Measurements from ENCODE around the gene PARD3B.

PARD3B gene

DNA sequence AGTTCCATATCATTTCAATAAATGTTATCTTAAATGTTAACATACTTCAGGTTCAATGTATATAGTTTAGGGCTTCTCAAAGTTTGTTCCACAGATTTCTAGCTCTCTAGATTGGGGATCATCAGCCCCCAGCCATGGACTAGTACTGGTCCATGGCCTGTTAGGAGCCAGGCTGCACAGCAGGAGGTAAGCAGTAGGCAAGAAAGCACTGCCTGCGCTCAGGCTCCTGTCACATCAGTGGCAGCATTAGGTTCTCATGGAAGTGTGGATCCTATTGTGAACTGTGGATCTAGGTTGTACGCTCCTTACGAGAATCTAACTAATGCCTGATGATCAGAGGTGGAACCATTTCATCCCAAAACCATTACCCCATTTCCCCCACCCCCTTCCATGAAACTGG is 531.1 kb downstream of the PARD3B start:
- H3K4me3 ChIP-seq (ENCODE audit: low read depth, low read length): no peak overlapping the region
- TF ChIP-seq, protein P1, sequence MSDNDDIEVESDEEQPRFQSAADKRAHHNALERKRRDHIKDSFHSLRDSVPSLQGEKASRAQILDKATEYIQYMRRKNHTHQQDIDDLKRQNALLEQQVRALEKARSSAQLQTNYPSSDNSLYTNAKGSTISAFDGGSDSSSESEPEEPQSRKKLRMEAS (IDR thresholded peaks at IDR 0.05; ENCODE audit: low read depth, low read length): no peak
- TF ChIP-seq MYC (IDR thresholded peaks at IDR 0.05; ENCODE audit: low read depth, low read length) (no peak), POLR2A (IDR thresholded peaks at IDR 0.05; ENCODE audit: extremely low read depth, insufficient read length) (no peak)
- TF ChIP-seq, protein P2, sequence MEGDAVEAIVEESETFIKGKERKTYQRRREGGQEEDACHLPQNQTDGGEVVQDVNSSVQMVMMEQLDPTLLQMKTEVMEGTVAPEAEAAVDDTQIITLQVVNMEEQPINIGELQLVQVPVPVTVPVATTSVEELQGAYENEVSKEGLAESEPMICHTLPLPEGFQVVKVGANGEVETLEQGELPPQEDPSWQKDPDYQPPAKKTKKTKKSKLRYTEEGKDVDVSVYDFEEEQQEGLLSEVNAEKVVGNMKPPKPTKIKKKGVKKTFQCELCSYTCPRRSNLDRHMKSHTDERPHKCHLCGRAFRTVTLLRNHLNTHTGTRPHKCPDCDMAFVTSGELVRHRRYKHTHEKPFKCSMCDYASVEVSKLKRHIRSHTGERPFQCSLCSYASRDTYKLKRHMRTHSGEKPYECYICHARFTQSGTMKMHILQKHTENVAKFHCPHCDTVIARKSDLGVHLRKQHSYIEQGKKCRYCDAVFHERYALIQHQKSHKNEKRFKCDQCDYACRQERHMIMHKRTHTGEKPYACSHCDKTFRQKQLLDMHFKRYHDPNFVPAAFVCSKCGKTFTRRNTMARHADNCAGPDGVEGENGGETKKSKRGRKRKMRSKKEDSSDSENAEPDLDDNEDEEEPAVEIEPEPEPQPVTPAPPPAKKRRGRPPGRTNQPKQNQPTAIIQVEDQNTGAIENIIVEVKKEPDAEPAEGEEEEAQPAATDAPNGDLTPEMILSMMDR (IDR thresholded peaks at IDR 0.05; ENCODE audit: low read depth, low read length): no peak
- no peak for DNase-seq (ENCODE audit: low read depth)

DNA sequence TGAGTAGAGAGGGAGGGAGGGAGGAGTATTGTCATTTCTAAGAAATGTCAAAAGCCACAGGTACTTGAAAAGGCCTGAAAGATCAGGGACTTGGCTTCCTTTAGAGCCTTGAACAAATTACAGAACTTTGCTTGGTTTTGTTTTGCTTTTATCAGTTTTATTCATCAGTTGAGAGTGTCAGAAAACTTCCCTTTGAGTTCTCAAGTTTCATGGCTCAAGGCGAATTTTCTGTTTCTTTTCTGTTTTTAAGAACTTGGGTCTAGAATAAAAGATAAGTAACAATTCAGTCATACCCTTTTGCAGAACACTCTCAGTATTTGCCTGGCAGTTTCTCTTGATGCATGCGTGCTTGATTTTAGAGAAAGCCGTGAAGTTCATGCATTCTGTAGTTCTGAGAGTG is 531.9 kb downstream of the PARD3B start:
- H3K4me3 ChIP-seq (ENCODE audit: low read depth, low read length): no peak overlapping the region
- TF ChIP-seq, protein P1 (IDR thresholded peaks at IDR 0.05; ENCODE audit: low read depth, low read length): no peak
- TF ChIP-seq MYC (IDR thresholded peaks at IDR 0.05; ENCODE audit: low read depth, low read length) (no peak), POLR2A (IDR thresholded peaks at IDR 0.05; ENCODE audit: extremely low read depth, insufficient read length) (no peak)
- TF ChIP-seq, protein P2 (IDR thresholded peaks at IDR 0.05; ENCODE audit: low read depth, low read length): no peak
- no peak for DNase-seq (ENCODE audit: low read depth)

DNA sequence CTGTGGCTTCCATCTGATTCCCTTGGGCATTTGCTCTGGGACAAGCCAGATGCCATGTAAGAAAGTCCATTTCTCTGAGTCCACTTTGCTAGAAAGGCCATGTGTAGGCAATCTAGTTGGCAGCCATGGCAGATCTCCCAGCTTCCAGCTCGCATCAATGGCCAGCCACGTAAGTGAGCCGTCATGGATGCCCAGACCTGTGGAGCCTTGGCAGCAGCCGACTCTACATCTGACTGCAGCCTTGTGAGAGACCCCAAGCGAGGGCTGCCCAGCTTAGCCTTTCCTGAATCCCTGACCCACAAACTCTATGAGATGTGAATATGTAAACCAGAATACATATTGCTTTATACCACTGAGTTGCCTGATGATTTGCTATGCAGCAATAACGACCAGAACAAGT is 533.5 kb downstream of the PARD3B start:
- TF ChIP-seq MYC (IDR thresholded peaks at IDR 0.05; ENCODE audit: low read depth, low read length) (no peak), POLR2A (IDR thresholded peaks at IDR 0.05; ENCODE audit: extremely low read depth, insufficient read length) (no peak)
- TF ChIP-seq, protein P2 (IDR thresholded peaks at IDR 0.05; ENCODE audit: low read depth, low read length): no peak
- TF ChIP-seq, protein P1 (IDR thresholded peaks at IDR 0.05; ENCODE audit: low read depth, low read length): no peak
- no peak for DNase-seq (ENCODE audit: low read depth)
- no peak overlapping the region for H3K4me3 ChIP-seq (ENCODE audit: low read depth, low read length)

DNA sequence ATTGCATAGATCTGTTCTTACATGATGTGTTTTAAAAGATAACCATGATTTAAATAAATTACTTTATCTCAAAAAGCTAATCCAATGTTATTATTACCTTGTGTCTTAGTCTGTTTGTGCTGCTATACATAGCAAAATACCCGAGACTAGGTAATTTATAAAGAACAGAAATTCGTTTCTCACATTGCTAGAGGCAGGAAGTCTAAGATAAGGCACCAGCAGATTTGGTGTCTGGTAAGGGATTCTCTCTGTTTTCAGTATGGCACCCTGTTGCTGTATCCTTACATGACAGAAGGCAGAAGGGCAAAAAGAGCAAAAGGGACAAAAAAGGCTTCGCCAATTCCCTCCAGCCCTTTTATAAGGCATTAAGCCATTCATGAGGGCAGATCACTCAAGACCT is 533.9 kb downstream of the PARD3B start:
- no peak for DNase-seq (ENCODE audit: low read depth)
- TF ChIP-seq MYC (IDR thresholded peaks at IDR 0.05; ENCODE audit: low read depth, low read length) (no peak), POLR2A (IDR thresholded peaks at IDR 0.05; ENCODE audit: extremely low read depth, insufficient read length) (no peak)
- TF ChIP-seq, protein P1 (IDR thresholded peaks at IDR 0.05; ENCODE audit: low read depth, low read length): no peak
- TF ChIP-seq, protein P2 (IDR thresholded peaks at IDR 0.05; ENCODE audit: low read depth, low read length): no peak
- no peak overlapping the region for H3K4me3 ChIP-seq (ENCODE audit: low read depth, low read length)

DNA sequence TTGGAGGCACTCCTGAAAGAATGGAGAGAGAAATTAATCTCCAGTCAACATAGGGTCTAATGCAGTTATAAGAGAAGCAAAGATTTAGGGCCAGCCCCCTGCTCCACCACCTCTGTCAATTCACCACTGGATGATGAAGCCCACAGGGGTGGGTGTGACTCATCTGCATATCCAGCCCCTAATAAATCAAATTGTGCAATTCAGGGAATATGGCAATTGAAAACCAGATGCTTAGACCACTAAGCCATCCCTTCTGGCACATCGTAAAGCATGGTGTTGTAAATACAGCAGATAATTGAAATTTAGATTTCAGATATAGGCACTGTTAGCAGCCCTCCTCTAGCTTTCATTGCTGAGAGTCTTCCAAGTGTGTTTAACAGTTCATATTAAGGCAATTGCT is 541.4 kb downstream of the PARD3B start:
- H3K4me3 ChIP-seq (ENCODE audit: low read depth, low read length): no peak overlapping the region
- DNase-seq (ENCODE audit: low read depth): no peak
- TF ChIP-seq POLR2A (IDR thresholded peaks at IDR 0.05; ENCODE audit: extremely low read depth, insufficient read length): no peak
- TF ChIP-seq, protein P2 (IDR thresholded peaks at IDR 0.05; ENCODE audit: low read depth, low read length): no peak
- TF ChIP-seq, protein P1 (IDR thresholded peaks at IDR 0.05; ENCODE audit: low read depth, low read length): no peak
- no peak for TF ChIP-seq MYC (IDR thresholded peaks at IDR 0.05; ENCODE audit: low read depth, low read length)

DNA sequence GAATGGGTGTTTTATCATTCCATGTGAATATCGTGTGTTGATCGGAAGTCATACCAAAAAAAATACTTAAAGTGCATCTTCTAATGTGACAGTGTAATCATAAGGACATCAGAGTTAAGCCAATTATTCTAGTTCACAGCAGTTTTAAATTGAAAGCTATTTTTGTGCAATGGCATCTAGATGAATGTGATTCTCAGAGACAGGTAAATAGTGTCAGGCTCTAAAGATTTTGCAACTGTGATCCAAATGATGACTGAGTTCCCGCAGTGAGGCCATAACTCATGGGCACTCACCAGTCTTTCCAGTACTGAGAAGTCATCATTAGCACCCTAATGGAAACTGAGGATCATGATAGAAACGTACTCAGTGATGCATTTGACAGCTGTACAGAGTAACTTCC is 542.6 kb downstream of the PARD3B start:
- TF ChIP-seq, protein P2 (IDR thresholded peaks at IDR 0.05; ENCODE audit: low read depth, low read length): no peak
- TF ChIP-seq POLR2A (IDR thresholded peaks at IDR 0.05; ENCODE audit: extremely low read depth, insufficient read length): no peak
- no peak for TF ChIP-seq MYC (IDR thresholded peaks at IDR 0.05; ENCODE audit: low read depth, low read length)
- TF ChIP-seq, protein P1 (IDR thresholded peaks at IDR 0.05; ENCODE audit: low read depth, low read length): no peak
- no peak overlapping the region for H3K4me3 ChIP-seq (ENCODE audit: low read depth, low read length)
- no peak for DNase-seq (ENCODE audit: low read depth)
